Esophagus (tissue), 2 donors: ENCODE data around the gene TPRN. TPM values are rescaled to one million over a fixed set of nuclear protein-coding genes. Genes with fewer than 3 reads are reported as not detected.

Experiments used
- H3K27ac ChIP-seq, 2 donors: one replicate each; pipeline ENCODE4 v1.5.1; 2013; ENCODE audit warnings: low read depth in 2 of 2, mild to moderate bottlenecking in 2 of 2, inconsistent platforms in 1 of 2, low read length in 1 of 2, moderate library complexity in 1 of 2
- H3K27me3 ChIP-seq, 2 donors: one replicate each; pipeline ENCODE4 v1.6.1; 2013; ENCODE audit warnings: low read length in 2 of 2, control low read depth in 1 of 2, mild to moderate bottlenecking in 1 of 2; ENCODE audit not compliant: insufficient read depth in 2 of 2, control insufficient read depth in 1 of 2
- H3K36me3 ChIP-seq, 2 donors: one replicate each; pipeline ENCODE4 v1.6.1; 2013; ENCODE audit warnings: low read length in 1 of 2; ENCODE audit not compliant: control insufficient read depth in 2 of 2, insufficient read depth in 2 of 2
- H3K4me1 ChIP-seq, 2 donors: one replicate each; pipeline ENCODE4 v1.6.1; 2013; ENCODE audit warnings: low read length in 1 of 2; ENCODE audit not compliant: control insufficient read depth in 2 of 2, insufficient read depth in 2 of 2
- H3K4me3 ChIP-seq, 2 donors: one replicate each; pipeline ENCODE4 v1.5.1; 2013; ENCODE audit warnings: low read length in 2 of 2, mild to moderate bottlenecking in 2 of 2, low read depth in 1 of 2, moderate library complexity in 1 of 2
- H3K9me3 ChIP-seq, 2 donors: one replicate each; pipeline ENCODE4 v1.6.1; 2013; ENCODE audit warnings: mild to moderate bottlenecking in 2 of 2, low read depth in 1 of 2, low read length in 1 of 2, moderate library complexity in 1 of 2; ENCODE audit not compliant: control insufficient read depth in 2 of 2, insufficient read depth in 1 of 2
- WGBS, 2 donors: extraction: QIAGEN DNeasy Blood & Tissue Kit; methylation state at CpG; one replicate each; pipeline ENCODE4 v1.1.7; 2013; 5-methylcytosine and 5-hydroxymethylcytosine counted together
- polyA plus RNA-seq, 2 donors: library from polyadenylated mRNA; stranded (reverse); fragments of 200-250 nt; gene quantifications; one replicate each; pipeline ENCODE4 v1.2.3, GENCODE V29; 2013
- donor health status: healthy with polysubstance abuse.
- donor health status: Bipolar disorder and iron deficiency.

TPRN gene
- polyA plus RNA-seq, 2 donors, result 12.8 to 19.9 TPM

- H3K27ac ChIP-seq, result no peak overlapping the region
- H3K27me3 ChIP-seq, result peaks cover 11 to 46% of the 10 kb centered on the region in 2 donors
- WGBS, 2 donors, result 27 to 32% methylated on average over 26 of the region's 26 CpGs
- peak overlapping the region; percentile 1 to 32 for H3K4me3 ChIP-seq
- H3K9me3 ChIP-seq, result no peaks in the 10 kb centered on the region
- H3K4me1 ChIP-seq, result peaks cover 6 to 7% of the 10 kb centered on the region in 2 donors
- no peaks in the 10 kb centered on the region for H3K36me3 ChIP-seq
Measured at GRCh38 chr9:137163365-137163715, 37.2 kb downstream of the TPRN start.

GRCh38 chr9:137162505-137163364 is 37.8 kb downstream of the TPRN start:
- peaks cover 2 to 6% of the 10 kb centered on the region in 2 donors for H3K4me1 ChIP-seq
- no peaks in the 10 kb centered on the region for H3K9me3 ChIP-seq
- H3K27ac ChIP-seq, result no peak overlapping the region
- peak overlapping the region; percentile 1 to 32 for H3K4me3 ChIP-seq
- H3K27me3 ChIP-seq, result peaks cover 11 to 41% of the 10 kb centered on the region in 2 donors
- 6 to 13% methylated on average over 59 to 74 of the region's 74 CpGs for WGBS, 2 donors
- no peaks in the 10 kb centered on the region for H3K36me3 ChIP-seq

DNA sequence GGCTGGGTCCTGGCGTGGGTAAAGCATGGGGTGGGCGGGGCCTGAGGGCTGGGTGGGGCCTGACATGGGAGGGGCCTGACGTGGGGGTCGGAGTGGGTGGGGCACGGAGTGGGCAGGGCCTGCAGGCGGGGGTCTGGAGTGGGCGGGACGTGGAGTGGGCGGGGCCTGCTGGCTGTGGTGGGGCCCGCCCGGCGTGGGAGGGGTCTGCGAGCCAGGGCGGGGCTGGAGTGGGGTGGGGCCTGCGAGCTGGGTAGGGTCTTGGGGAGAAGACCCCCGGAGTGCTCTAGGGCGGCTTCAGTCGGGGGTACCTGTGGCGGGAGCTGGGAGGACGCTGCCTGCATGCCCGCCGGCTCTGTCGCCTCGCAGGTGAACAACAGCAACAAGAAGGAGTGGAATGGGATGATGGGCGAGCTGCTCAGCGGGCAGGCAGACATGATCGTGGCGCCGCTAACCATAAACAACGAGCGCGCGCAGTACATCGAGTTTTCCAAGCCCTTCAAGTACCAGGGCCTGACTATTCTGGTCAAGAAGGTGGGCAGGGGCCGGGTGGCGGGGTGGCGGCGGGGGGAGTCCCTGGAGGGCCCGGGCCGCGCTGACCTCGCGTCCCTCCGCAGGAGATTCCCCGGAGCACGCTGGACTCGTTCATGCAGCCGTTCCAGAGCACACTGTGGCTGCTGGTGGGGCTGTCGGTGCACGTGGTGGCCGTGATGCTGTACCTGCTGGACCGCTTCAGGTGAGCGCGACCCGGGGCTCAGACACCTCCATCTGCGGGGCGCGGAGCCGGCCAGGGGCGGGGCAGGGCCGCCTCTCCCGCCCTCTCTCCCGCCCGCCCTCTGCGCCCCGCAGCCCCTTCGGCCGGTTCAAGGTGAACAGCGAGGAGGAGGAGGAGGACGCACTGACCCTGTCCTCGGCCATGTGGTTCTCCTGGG is 38.7 kb downstream of the TPRN start:
- no peak overlapping the region for H3K4me3 ChIP-seq

GRCh38 chr9:137160716-137161557 is 39.6 kb downstream of the TPRN start:
- WGBS, 2 donors, result 25 to 32% methylated on average over 44 to 56 of the region's 56 CpGs
- H3K27me3 ChIP-seq, result peaks cover 5 to 34% of the 10 kb centered on the region in 2 donors
- peaks cover 0 to 3% of the 10 kb centered on the region in 2 donors for H3K9me3 ChIP-seq
- no peak overlapping the region for H3K27ac ChIP-seq
- no peak overlapping the region for H3K4me3 ChIP-seq
- no peaks in the 10 kb centered on the region for H3K36me3 ChIP-seq
- H3K4me1 ChIP-seq, result peaks cover 2 to 11% of the 10 kb centered on the region in 2 donors

More for the DNA sequence above, 38.7 kb downstream of the TPRN start:
- peaks cover 10 to 38% of the 10 kb centered on the region in 2 donors for H3K27me3 ChIP-seq
- peaks cover 2 to 6% of the 10 kb centered on the region in 2 donors for H3K4me1 ChIP-seq
- no peak overlapping the region for H3K27ac ChIP-seq
- no peaks in the 10 kb centered on the region for H3K36me3 ChIP-seq
- peaks cover 0 to 3% of the 10 kb centered on the region in 2 donors for H3K9me3 ChIP-seq
- WGBS, 2 donors, result 5 to 8% methylated on average over 50 to 70 of the region's 71 CpGs

GRCh38 chr9:137160054-137160425 is 40.5 kb downstream of the TPRN start:
- Histone ChIP-seq H3K27me3 (peaks cover 3 to 36% of the 10 kb centered on the region in 2 donors), H3K27ac (no peak overlapping the region), H3K36me3 (no peaks in the 10 kb centered on the region), H3K9me3 (peaks cover 0 to 3% of the 10 kb centered on the region in 2 donors), H3K4me3 (no peak overlapping the region), H3K4me1 (peaks cover 2 to 11% of the 10 kb centered on the region in 2 donors)
- WGBS, 2 donors, result 55 to 58% methylated on average over 17 of the region's 17 CpGs

GRCh38 chr9:137159105-137160053 is 41.2 kb downstream of the TPRN start:
- Histone ChIP-seq H3K9me3 (peaks cover 0 to 3% of the 10 kb centered on the region in 2 donors), H3K4me3 (no peak overlapping the region), H3K27me3 (peaks cover 3 to 36% of the 10 kb centered on the region in 2 donors), H3K27ac (no peak overlapping the region), H3K4me1 (peaks cover 2 to 11% of the 10 kb centered on the region in 2 donors), H3K36me3 (no peaks in the 10 kb centered on the region)
- 34 to 38% methylated on average over 14 of the region's 14 CpGs for WGBS, 2 donors

DNA sequence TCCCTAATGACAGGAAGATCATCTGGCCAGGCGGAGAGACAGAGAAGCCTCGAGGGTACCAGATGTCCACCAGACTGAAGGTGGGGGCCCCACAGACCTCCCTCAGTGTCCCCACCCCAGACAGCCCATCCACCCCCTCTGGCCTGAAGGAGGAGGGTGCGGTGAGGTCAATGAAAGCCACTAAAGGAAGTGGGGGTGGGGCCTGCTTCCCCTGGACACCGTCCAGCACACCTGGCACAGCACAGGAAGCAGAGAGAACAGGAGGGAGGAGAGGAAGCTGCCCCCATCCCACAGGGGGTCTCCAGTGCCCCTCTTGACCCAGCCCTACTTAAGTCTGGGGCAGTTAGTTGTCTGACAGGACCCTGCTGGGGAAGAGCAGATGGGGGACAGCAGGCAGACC is 41.9 kb downstream of the TPRN start:
- 30 to 32% methylated on average over 4 of the region's 4 CpGs for WGBS, 2 donors
- Histone ChIP-seq H3K4me3 (no peak overlapping the region), H3K9me3 (peaks cover 0 to 3% of the 10 kb centered on the region in 2 donors), H3K4me1 (peaks cover 2 to 11% of the 10 kb centered on the region in 2 donors), H3K27ac (no peak overlapping the region), H3K27me3 (peaks cover 0 to 29% of the 10 kb centered on the region in 2 donors), H3K36me3 (no peaks in the 10 kb centered on the region)

DNA sequence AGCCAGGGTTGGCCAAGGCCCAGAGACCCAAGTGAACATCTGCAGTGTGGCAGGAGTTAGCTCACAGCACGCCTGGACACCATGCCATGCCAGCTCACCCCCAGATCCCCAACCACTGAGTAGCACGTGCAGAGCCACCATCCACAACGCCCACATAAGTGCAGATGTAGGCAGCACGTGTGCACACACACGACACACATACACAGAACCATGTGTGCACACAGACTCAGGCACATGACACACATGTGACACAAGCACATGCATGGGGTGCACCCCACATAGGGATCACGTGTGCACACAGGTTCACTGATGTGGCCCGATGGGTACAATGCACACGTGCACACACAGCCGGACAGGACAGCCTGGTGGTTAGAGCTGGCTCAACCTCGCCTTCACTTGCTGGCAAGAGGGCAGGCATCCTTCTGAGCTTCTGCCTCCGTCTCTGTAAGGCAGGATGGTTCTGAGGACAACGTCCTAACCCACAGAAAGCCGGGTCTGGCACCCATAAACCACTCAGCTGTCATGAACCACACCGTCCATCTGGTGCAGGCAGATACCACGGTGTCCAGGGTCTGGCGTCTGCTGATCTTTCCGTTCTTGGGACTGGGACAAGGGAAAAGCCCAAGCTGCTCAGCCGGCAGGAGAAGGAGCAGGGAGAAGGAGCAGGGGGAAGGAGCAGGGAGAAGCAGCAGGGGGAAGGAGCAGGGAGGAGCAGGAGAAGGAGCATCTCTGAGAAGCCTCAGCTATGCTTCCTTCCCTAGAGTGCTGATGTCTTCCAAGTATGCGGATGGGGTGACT is 42.7 kb downstream of the TPRN start:
- Histone ChIP-seq H3K27me3 (peaks cover 0 to 26% of the 10 kb centered on the region in 2 donors), H3K4me3 (no peak overlapping the region), H3K27ac (no peak overlapping the region), H3K36me3 (no peaks in the 10 kb centered on the region), H3K9me3 (peaks cover 0 to 7% of the 10 kb centered on the region in 2 donors), H3K4me1 (peaks cover 2 to 7% of the 10 kb centered on the region in 2 donors)
- 58 to 64% methylated on average over 19 of the region's 19 CpGs for WGBS, 2 donors
